Stomach smooth muscle (tissue), 2 donors: ENCODE data around the gene IBA57.
A peak's percentile ranks its signal among the peaks of the same experiment; 100 is the strongest.

Experiments
- H3K27ac ChIP-seq: one replicate; pipeline ENCODE4 v1.7.0; 2013; ENCODE audit warnings: mild to moderate bottlenecking, low read length, inconsistent platforms
- H3K27me3 ChIP-seq, 2 donors: one replicate each; pipeline ENCODE4 v1.7.0; 2013; ENCODE audit warnings: low read length in 2 of 2; ENCODE audit not compliant: insufficient read depth in 2 of 2, control insufficient read depth in 1 of 2
- H3K36me3 ChIP-seq, 2 donors: one replicate each; pipeline ENCODE4 v1.7.0; 2013; ENCODE audit warnings: low read length in 2 of 2; ENCODE audit not compliant: control insufficient read depth in 2 of 2, insufficient read depth in 2 of 2
- H3K4me1 ChIP-seq: one replicate; pipeline ENCODE4 v1.7.0; 2013; ENCODE audit warnings: low read length; ENCODE audit not compliant: control insufficient read depth, insufficient read depth
- H3K4me3 ChIP-seq, 2 donors: one replicate each; pipeline ENCODE4 v1.7.0; 2013; ENCODE audit warnings: low read length in 2 of 2
- H3K9ac ChIP-seq, 2 donors: one replicate each; pipeline ENCODE4 v1.7.0; 2013; ENCODE audit warnings: low read length in 2 of 2, mild to moderate bottlenecking in 1 of 2
- H3K9me3 ChIP-seq, 2 donors: one replicate each; pipeline ENCODE4 v1.7.0; 2013; ENCODE audit warnings: low read length in 2 of 2; ENCODE audit not compliant: control insufficient read depth in 2 of 2
- donor health status: healthy.
- donor health status: Pancreatic carcinoma.

Gene IBA57

GRCh38 chr1:228145463-228146416, 19.9 kb upstream of the IBA57 start:
- Histone ChIP-seq H3K9ac (peak overlapping the region in 1 of 2 donors; percentile 5), H3K9me3 (no peaks in the 10 kb centered on the region), H3K27me3 (no peaks in the 10 kb centered on the region), H3K4me3 (no peak overlapping the region), H3K27ac (no peak overlapping the region), H3K36me3 (peaks cover 0 to 14% of the 10 kb centered on the region in 2 donors), H3K4me1 (peaks cover 54% of the 10 kb centered on the region)

DNA sequence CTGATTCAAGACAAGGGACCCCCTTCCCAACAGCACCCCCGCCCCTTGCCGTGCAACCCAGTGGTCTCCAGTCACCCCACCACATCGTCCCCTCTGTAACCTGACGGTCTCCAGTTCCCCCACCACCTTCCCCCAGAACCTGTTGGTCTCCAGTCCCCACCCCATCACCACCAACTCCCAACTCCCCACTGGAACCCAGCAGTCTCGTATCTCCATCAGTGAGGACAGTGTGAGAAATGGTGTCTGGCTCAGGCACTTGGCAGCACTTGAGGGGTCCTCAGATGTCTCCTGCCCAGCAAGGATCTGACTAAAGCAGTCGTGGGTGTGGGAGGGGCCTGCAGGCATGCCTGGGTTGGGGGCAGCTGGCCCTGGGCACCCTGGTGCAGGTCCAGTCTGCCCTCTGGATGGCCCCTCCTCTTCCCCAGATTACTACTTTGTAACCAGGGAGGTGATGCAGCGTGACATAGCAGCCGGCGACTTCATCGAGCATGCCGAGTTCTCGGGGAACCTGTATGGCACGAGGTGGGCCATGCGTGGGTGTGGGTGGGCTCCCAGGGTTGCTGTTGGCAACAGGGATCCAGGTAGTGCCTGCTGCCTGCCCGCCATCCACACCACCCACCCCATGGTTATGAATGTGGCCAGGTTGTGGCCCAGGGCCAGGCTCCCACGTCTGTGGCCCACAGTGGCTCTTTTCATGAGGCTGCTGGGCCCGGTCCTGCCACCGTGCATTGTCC, 19.0 kb upstream of the IBA57 start:
- Histone ChIP-seq H3K9me3 (no peaks in the 10 kb centered on the region), H3K27ac (no peak overlapping the region), H3K4me3 (no peak overlapping the region), H3K27me3 (no peaks in the 10 kb centered on the region), H3K9ac (no peak overlapping the region), H3K36me3 (peaks cover 0 to 14% of the 10 kb centered on the region in 2 donors), H3K4me1 (peaks cover 54% of the 10 kb centered on the region)

DNA sequence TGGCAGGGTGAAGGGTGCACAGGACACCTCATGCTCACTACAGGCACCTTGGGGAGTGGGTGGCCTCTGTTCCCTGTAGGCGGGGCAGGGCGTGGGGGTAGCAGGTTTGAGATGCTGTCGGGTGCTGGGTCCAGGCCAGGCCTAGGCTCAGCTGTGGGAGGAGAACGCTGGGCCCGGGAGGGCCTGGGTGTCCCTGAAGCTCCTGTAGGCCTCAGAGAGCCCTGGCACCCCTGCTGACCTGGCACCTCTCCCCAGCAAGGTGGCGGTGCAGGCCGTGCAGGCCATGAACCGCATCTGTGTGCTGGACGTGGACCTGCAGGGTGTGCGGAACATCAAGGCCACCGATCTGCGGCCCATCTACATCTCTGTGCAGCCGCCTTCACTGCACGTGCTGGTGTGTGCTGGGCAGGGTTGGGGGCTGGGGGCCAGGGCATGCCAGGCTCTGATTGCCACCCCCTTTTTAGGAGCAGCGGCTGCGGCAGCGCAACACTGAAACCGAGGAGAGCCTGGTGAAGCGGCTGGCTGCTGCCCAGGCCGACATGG, 18.4 kb upstream of the IBA57 start:
- no peak overlapping the region for H3K27ac ChIP-seq

GRCh38 chr1:228147768-228148167, 17.8 kb upstream of the IBA57 start:
- Histone ChIP-seq H3K9ac (no peak overlapping the region), H3K27ac (no peak overlapping the region), H3K27me3 (no peaks in the 10 kb centered on the region), H3K36me3 (peaks cover 0 to 13% of the 10 kb centered on the region in 2 donors), H3K4me1 (peaks cover 48% of the 10 kb centered on the region), H3K4me3 (no peak overlapping the region), H3K9me3 (no peaks in the 10 kb centered on the region)

More for the DNA sequence above, 18.4 kb upstream of the IBA57 start:
- peaks cover 53% of the 10 kb centered on the region for H3K4me1 ChIP-seq
- no peaks in the 10 kb centered on the region for H3K9me3 ChIP-seq
- no peaks in the 10 kb centered on the region for H3K27me3 ChIP-seq
- no peak overlapping the region for H3K4me3 ChIP-seq
- peaks cover 0 to 13% of the 10 kb centered on the region in 2 donors for H3K36me3 ChIP-seq
- no peak overlapping the region for H3K9ac ChIP-seq

DNA sequence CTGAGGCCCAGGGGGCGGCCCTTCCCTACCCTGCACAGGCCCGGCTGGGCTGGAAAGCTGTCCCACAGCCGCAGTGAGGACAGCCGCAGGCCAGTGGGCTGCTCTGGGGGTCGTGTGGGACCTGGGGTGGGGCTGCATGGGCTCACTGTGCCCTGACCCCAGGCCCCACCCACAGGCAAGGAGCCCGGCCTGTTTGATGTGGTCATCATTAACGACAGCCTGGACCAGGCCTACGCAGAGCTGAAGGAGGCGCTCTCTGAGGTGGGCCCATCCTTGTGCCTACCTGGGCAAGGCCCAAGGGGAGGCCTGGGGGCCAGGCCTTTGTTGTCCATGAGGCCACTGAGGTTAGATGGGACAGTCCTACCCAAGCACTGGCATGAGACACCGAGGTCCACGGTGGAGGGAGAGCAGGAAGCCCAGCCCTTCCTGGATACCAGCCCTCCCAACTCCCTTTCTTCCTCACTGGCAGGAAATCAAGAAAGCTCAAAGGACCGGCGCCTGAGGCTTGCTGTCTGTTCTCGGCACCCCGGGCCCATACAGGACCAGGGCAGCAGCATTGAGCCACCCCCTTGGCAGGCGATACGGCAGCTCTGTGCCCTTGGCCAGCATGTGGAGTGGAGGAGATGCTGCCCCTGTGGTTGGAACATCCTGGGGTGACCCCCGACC, 17.3 kb upstream of the IBA57 start:
- Histone ChIP-seq H3K9ac (peak overlapping the region in 1 of 2 donors; percentile 15), H3K27me3 (no peaks in the 10 kb centered on the region), H3K36me3 (peaks cover 0 to 13% of the 10 kb centered on the region in 2 donors), H3K27ac (peak overlapping the region; percentile 96), H3K4me1 (peaks cover 48% of the 10 kb centered on the region), H3K4me3 (no peak overlapping the region), H3K9me3 (no peaks in the 10 kb centered on the region)

DNA sequence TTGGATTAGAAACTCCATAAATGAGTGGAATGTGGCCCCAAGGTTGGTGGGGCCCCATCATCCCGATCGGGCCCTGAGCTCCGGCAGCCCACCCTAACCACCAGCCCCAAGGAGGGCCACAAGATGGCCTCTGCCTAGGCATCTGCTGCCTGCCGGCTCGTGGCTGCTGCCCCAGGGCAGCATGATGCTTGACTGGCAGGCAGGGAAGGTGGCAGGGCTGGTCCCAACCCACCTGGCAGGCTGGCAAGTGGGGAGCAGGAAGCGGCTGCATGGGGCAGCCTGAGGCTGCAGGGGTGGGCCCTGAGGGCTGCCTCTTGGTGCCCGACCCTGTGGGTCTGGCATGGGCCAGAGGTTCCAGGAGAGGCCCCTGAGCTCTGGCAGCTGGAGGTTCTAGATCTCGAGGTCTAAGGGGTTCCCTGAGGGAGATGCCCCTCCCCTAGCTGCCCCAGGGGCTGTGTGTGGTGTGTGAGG, 16.6 kb upstream of the IBA57 start:
- Histone ChIP-seq H3K27me3 (no peaks in the 10 kb centered on the region), H3K4me3 (peak overlapping the region in 1 of 2 donors; percentile 78), H3K9ac (peak overlapping the region; percentile 29 to 76), H3K36me3 (peaks cover 0 to 13% of the 10 kb centered on the region in 2 donors), H3K4me1 (peaks cover 41% of the 10 kb centered on the region), H3K27ac (peak overlapping the region; percentile 96), H3K9me3 (no peaks in the 10 kb centered on the region)

DNA sequence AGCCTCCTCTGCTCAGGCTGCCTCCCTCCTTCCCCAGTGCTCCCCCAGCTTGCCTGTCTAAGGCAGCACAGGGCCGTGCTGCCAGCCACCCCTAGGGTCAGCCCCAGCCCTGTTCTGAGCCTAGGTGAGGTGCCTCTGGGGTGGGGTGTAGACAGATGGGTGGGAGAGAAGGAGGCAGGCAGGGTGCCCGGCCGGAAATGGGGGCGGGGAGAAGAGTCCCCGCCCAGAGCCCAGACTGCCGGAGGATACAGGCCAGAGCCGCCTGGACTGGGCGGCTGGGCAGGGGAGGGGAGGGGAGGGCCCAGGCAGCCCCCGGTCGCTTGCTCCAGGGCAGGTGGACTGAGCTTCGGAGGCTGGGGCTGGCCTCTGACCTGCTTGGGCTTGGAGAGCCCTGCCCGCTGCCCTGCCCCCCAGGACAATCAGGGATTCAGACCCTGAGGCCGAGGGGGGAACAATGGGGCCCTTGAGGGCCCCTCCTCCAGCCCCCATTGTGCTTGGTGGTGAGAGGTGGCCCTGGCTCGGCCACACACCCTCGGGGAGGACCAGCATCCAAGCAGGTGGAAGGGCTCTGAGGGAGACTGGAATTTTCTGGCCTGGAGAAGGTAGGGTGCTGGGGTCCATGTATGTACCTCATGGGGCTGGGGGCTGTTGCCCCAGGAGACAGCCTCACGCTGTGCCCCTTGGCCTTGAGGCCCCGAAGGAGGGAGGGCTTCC, 16.0 kb upstream of the IBA57 start, which contains the start of gene GJC2:
TSS of gene GJC2 (plus strand) at position 525 of the 714 bp plus-strand sequence. CDS start 7,829 bp downstream, outside the sequence.
- H3K27me3 ChIP-seq: no peaks in the 10 kb centered on the region
- no peaks in the 10 kb centered on the region for H3K9me3 ChIP-seq
- peaks cover 0 to 14% of the 10 kb centered on the region in 2 donors for H3K36me3 ChIP-seq
- peak within 1 kb of the TSS; percentile 96 for H3K27ac ChIP-seq
- peak within 1 kb of the TSS; percentile 65 to 78 for H3K4me3 ChIP-seq
- peak within 1 kb of the TSS; percentile 76 to 87 for H3K9ac ChIP-seq
- H3K4me1 ChIP-seq: peaks cover 36% of the 10 kb centered on the region

- Histone ChIP-seq H3K27me3 (no peaks in the 10 kb centered on the region), H3K4me3 (peak overlapping the region; percentile 65 to 78), H3K9ac (peak overlapping the region; percentile 76 to 87), H3K27ac (peak overlapping the region; percentile 96), H3K36me3 (peaks cover 0 to 14% of the 10 kb centered on the region in 2 donors), H3K9me3 (no peaks in the 10 kb centered on the region), H3K4me1 (peaks cover 36% of the 10 kb centered on the region)
These were observed 15.5 kb upstream of the IBA57 start for GRCh38 chr1:228150120-228150460.

GRCh38 chr1:228150461-228151179, 15.0 kb upstream of the IBA57 start:
- H3K4me3 ChIP-seq: peak overlapping the region; percentile 65 to 78
- peak overlapping the region; percentile 76 to 87 for H3K9ac ChIP-seq
- H3K4me1 ChIP-seq: peaks cover 36% of the 10 kb centered on the region
- no peaks in the 10 kb centered on the region for H3K27me3 ChIP-seq
- peaks cover 0 to 12% of the 10 kb centered on the region in 2 donors for H3K36me3 ChIP-seq
- peak overlapping the region; percentile 96 for H3K27ac ChIP-seq
- no peaks in the 10 kb centered on the region for H3K9me3 ChIP-seq
